Breast epithelium (tissue), 3 donors: ENCODE results near the gene FCER2.

Experiments
- POLR2AphosphoS5 ChIP-seq, 3 donors: sonication (generic); formaldehyde crosslinking; IDR thresholded peaks; one replicate each; pipeline ENCODE4 v1.6.1; 2017; ENCODE audit warnings: antibody characterized with exemption in 3 of 3
- TF ChIP-seq, protein P1 (sequence below), 3 donors: fragments of 450-650 bp; IDR thresholded peaks; one replicate each; pipeline ENCODE4 v1.5.1; 2016 to 2017; ENCODE audit warnings: antibody characterized with exemption in 3 of 3, mild to moderate bottlenecking in 3 of 3, moderate library complexity in 3 of 3

- TF ChIP-seq, protein P1, sequence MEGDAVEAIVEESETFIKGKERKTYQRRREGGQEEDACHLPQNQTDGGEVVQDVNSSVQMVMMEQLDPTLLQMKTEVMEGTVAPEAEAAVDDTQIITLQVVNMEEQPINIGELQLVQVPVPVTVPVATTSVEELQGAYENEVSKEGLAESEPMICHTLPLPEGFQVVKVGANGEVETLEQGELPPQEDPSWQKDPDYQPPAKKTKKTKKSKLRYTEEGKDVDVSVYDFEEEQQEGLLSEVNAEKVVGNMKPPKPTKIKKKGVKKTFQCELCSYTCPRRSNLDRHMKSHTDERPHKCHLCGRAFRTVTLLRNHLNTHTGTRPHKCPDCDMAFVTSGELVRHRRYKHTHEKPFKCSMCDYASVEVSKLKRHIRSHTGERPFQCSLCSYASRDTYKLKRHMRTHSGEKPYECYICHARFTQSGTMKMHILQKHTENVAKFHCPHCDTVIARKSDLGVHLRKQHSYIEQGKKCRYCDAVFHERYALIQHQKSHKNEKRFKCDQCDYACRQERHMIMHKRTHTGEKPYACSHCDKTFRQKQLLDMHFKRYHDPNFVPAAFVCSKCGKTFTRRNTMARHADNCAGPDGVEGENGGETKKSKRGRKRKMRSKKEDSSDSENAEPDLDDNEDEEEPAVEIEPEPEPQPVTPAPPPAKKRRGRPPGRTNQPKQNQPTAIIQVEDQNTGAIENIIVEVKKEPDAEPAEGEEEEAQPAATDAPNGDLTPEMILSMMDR (IDR thresholded peaks at IDR 0.05), result no peak
- TF ChIP-seq POLR2AphosphoS5 (IDR thresholded peaks at IDR 0.05), result no peak
Measured at GRCh38 chr19:7670790-7671189, 31.1 kb downstream of the FCER2 start.
